ENCODE results near the gene TEC. TPM values are rescaled to one million over a fixed set of nuclear protein-coding genes. Genes with fewer than 3 reads are reported as not detected.

The TEC gene
- polyA plus RNA-seq, 1 donor (not counting 4 experiments of a cell fraction or from before 2014, with no cell fraction given), result 0.39 TPM

GRCh38 chr4:48116582-48116981 is 153.1 kb downstream of the TEC start:
- Histone ChIP-seq H3K4me3 (ENCODE audit: control insufficient read depth in 2 of 3, extremely low read depth in 1 of 3, insufficient read depth in 2 of 3, low read depth in 1 of 3, low read length in 3 of 3) (no peak overlapping the region), H3K9me1 (ENCODE audit: control insufficient read depth, extremely low read depth, insufficient read depth, low read length) (no peaks in the 10 kb centered on the region), H3K4me1 (ENCODE audit: control insufficient read depth, extremely low read depth, insufficient read depth, low read length) (peaks cover 3% of the 10 kb centered on the region), H3K4me2 (ENCODE audit: control insufficient read depth, extremely low read depth, insufficient read depth, low read depth, low read length) (no peak overlapping the region), H3K27ac (ENCODE audit: control insufficient read depth, insufficient read depth, low read length) (no peak overlapping the region), H3K27me3 (ENCODE audit: control insufficient read depth, extremely low read depth, insufficient read depth, low read length) (no peaks in the 10 kb centered on the region), H3K79me2 (ENCODE audit: control insufficient read depth, insufficient read depth, low read length) (no peaks in the 10 kb centered on the region), H4K20me1 (ENCODE audit: control insufficient read depth, extremely low read depth, insufficient read depth, low read length) (no peaks in the 10 kb centered on the region), H2AFZ (ENCODE audit: control insufficient read depth, low read length) (no peak overlapping the region), H3K9me3 (ENCODE audit: control insufficient read depth, low read depth, low read length) (no peaks in the 10 kb centered on the region), H3K36me3 (ENCODE audit: control insufficient read depth in 2 of 2, extremely low read depth in 1 of 2, insufficient read depth in 2 of 2, low read length in 2 of 2) (no peaks in the 10 kb centered on the region), H3K9ac (ENCODE audit: control insufficient read depth, extremely low read depth, insufficient read depth, low read length) (no peak overlapping the region)
- no peak for TF ChIP-seq EZH2 (IDR thresholded peaks at IDR 0.05; ENCODE audit: low read length)
- TF ChIP-seq, protein P1, sequence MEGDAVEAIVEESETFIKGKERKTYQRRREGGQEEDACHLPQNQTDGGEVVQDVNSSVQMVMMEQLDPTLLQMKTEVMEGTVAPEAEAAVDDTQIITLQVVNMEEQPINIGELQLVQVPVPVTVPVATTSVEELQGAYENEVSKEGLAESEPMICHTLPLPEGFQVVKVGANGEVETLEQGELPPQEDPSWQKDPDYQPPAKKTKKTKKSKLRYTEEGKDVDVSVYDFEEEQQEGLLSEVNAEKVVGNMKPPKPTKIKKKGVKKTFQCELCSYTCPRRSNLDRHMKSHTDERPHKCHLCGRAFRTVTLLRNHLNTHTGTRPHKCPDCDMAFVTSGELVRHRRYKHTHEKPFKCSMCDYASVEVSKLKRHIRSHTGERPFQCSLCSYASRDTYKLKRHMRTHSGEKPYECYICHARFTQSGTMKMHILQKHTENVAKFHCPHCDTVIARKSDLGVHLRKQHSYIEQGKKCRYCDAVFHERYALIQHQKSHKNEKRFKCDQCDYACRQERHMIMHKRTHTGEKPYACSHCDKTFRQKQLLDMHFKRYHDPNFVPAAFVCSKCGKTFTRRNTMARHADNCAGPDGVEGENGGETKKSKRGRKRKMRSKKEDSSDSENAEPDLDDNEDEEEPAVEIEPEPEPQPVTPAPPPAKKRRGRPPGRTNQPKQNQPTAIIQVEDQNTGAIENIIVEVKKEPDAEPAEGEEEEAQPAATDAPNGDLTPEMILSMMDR (optimal IDR thresholded peaks at IDR 0.05 in 1 of 3, IDR thresholded peaks at IDR 0.05 in 1 of 3, conservative IDR thresholded peaks at IDR 0.05 in 1 of 3; ENCODE audit: extremely low read depth in 1 of 3, insufficient read depth in 2 of 3, low read length in 3 of 3), result no peak
- FAIRE-seq (no peak), DNase-seq (ENCODE audit: low read depth, low spot score) (no peak)
- dilution Hi-C loops (cut with MboI; ENCODE audit: extremely low pct_ligation_motif_present, low sequenced_read_pairs), result no loop called here

DNA sequence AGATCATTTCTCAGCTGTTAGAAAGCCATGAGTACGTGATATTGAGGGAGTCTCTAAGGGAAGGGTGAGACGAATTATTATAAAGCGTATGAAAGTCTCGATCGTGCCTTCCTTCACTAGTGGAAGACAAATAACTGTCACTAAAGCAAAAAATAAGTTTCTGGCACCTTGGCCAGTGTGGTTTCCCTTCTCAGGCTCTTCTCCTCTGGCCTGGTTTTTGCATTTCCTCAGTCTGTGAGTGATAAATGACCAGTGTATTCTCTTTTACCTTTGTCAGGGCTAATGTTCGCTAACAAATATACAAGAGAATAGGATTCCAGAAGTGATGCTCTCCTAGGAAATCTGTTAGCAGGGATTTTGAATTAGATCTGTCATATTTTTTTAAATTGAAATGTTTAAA is 155.2 kb downstream of the TEC start:
- TF ChIP-seq, protein P1 (optimal IDR thresholded peaks at IDR 0.05 in 1 of 3, IDR thresholded peaks at IDR 0.05 in 1 of 3, conservative IDR thresholded peaks at IDR 0.05 in 1 of 3; ENCODE audit: extremely low read depth in 1 of 3, insufficient read depth in 2 of 3, low read length in 3 of 3), result no peak
- TF ChIP-seq EZH2 (IDR thresholded peaks at IDR 0.05; ENCODE audit: low read length), result no peak
- no peaks in the 10 kb centered on the region for H3K9me1 ChIP-seq (ENCODE audit: control insufficient read depth, extremely low read depth, insufficient read depth, low read length)
- no peaks in the 10 kb centered on the region for H3K9me3 ChIP-seq (ENCODE audit: control insufficient read depth, low read depth, low read length)
- no peaks in the 10 kb centered on the region for H3K79me2 ChIP-seq (ENCODE audit: control insufficient read depth, insufficient read depth, low read length)
- H3K4me1 ChIP-seq (ENCODE audit: control insufficient read depth, extremely low read depth, insufficient read depth, low read length), result peaks cover 4% of the 10 kb centered on the region
- no peaks in the 10 kb centered on the region for H4K20me1 ChIP-seq (ENCODE audit: control insufficient read depth, extremely low read depth, insufficient read depth, low read length)
- H3K4me3 ChIP-seq (ENCODE audit: control insufficient read depth in 2 of 3, extremely low read depth in 1 of 3, insufficient read depth in 2 of 3, low read depth in 1 of 3, low read length in 3 of 3), result no peak overlapping the region
- dilution Hi-C loops (cut with MboI; ENCODE audit: extremely low pct_ligation_motif_present, low sequenced_read_pairs), result no loop called here
- no peak overlapping the region for H2AFZ ChIP-seq (ENCODE audit: control insufficient read depth, low read length)
- H3K9ac ChIP-seq (ENCODE audit: control insufficient read depth, extremely low read depth, insufficient read depth, low read length), result no peak overlapping the region
- H3K36me3 ChIP-seq (ENCODE audit: control insufficient read depth in 2 of 2, extremely low read depth in 1 of 2, insufficient read depth in 2 of 2, low read length in 2 of 2), result no peaks in the 10 kb centered on the region
- no peak for FAIRE-seq
- no peak overlapping the region for H3K4me2 ChIP-seq (ENCODE audit: control insufficient read depth, extremely low read depth, insufficient read depth, low read depth, low read length)
- no peaks in the 10 kb centered on the region for H3K27me3 ChIP-seq (ENCODE audit: control insufficient read depth, extremely low read depth, insufficient read depth, low read length)
- no peak for DNase-seq (ENCODE audit: low read depth, low spot score)
- no peak overlapping the region for H3K27ac ChIP-seq (ENCODE audit: control insufficient read depth, insufficient read depth, low read length)

All from keratinocyte (primary cell).